GM19438 (cell line): ENCODE results near the gene KDM6A.
"Not testable (repeated sequence)": the region's sequence is repeated elsewhere in the genome, so short reads cannot be mapped to it uniquely, and the experiment has no call there.

Experiments used
- ATAC-seq: cut with Tn5 transposase; IDR thresholded peaks from one replicate; pipeline ENCODE4 v1.9.1; 2021; ENCODE audit warnings: low read depth; ENCODE audit not compliant: unreplicated experiment

The KDM6A gene

DNA sequence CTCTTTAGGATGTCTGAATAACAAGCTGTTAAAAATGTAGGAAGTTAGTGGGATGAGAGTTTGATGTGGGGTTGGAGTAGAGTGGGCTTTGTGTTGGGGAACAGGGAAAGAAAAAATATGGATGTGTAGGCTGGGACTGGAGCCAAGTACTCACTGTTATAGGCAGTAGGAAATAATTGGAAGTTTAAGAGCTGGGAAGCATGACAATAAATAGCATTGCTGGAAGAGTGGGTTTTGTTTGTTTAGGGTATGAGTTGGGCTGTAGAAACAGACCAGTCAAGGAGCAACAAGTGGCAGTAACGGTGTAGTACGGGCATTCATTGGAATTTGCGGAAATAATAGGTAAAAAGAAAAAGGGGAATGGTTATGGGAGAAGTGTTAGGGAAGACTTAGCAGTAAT lies 81.6 kb downstream of the KDM6A start:
- no peak for ATAC-seq

DNA sequence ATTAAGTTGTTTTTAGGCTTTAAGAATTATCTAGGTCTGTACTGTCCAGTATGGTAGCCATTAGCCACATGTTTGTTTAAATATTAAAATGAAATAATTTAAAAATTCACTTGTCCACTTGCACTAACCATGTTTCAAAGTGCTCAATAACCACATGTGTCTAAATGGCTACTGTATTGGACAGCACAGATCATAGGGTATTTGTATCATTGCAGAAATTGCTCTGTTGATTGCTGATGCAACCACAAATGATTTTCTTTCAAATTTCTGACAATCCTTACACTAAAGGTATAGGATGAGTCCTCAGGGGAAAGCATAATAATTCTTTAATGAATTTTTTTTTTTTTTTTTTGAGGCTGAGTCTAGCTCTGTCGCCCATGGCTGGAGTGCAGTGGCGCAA lies 84.9 kb downstream of the KDM6A start:
- ATAC-seq, result no peak

DNA sequence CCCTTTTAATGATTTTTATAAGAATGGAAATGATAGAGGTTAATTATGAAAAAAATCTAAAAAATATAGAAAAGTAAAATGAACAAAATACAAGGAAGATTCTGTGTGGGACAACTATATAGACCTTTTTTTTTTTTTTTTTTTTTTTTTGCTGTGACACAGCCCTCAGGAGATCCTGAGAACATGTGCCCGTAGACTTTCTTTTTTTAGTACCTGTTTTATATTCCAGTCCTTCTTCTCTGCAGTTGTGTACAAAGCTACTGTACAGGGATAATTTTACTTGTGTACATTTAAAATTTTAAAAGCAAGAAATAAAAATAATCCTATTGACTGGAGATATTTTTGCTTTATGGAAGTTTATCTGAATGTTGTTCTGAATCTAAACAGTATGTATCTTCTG lies 85.5 kb downstream of the KDM6A start:
- ATAC-seq, result no peak

DNA sequence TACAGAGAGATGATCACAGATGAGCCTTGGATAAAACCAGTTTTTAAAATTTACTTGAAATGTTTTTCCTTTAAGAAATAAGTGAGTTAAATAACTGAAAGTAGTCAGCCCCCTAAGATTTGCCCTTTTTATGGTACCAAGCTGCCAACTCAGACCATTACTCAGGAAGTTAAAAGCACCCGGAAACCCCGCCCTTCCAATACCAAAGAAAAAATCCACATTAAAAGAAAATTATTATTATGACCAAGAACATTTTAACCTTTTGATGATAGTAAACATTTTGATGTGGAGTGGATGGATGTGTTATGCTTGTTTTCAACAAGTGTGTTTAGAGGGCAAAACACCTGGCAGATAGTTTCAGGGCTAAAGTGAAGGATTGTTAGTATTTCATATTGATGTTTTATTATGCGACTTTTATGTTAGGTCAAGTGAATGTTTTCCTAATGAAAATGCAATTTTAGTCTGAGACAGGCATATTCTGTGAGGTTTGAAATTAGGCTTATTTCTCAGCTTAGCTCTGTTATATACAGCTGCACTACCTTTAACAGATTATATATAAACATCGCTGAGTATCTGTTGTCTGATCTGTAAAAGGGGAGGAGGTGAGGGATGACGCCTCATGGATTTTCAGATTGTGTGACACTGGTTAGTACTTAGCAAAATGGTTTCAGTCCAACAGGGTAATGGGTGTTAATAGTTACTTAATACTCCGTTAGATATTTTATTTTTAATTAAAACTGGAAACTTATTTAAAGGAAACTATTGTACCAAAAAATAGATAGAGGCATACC lies 89.0 kb downstream of the KDM6A start:
- no peak for ATAC-seq

DNA sequence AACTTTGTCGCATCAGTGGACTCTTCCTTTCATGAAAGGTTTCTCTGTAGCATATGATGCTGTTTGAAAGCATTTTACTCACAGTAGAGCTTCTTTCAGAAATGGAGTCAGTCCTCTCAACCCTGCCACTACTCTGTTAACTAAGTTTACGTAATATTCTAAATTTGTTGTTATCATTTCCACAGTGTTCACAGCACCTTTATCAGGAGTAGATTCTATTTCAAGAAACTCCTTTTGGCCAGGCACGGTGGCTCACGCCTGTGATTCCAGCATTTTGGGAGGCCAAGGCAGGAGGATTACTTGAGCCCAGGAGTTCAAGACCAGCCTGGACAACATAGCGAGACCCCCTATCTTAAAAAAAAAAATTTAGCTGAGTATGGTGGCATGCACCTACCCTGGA lies 90.0 kb downstream of the KDM6A start:
- no peak for ATAC-seq

DNA sequence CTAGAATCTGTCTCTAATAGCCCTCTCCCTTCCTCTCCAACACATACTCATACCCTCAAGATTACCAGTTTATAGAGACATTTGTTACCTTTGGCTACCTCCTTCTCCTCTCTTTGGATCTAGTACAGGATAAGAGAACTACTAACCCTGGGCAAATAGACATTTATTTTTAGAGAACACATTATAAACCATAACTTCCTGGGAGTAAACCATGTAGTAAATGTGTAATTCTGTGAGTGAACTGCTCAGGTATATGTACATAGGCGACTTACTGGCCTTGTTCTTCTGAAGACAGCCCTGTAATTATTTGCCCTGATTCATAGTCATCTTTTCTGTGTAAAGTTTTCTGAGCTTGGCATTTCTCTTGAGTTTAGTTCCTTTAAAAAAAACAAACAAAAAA lies 94.2 kb downstream of the KDM6A start:
- ATAC-seq, result no peak

DNA sequence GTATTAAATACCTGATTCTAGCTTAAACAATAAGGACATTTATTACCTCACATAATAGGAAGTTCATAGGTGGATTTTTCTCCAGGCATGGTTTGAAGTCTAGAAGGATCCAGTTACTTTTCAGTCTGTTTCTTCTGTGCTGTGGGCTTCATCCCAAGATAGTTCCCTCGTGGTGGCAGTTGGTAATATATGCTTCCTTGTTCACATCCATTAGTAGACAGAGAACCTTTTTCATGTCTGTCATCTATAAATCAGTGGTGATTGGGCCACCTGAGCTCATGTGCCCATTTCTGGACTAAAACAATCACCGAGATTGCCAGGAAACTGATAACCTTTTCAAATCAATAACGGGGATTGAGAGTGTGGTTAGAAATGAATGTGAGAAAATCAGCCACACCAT lies 97.7 kb downstream of the KDM6A start:
- ATAC-seq, result no peak

DNA sequence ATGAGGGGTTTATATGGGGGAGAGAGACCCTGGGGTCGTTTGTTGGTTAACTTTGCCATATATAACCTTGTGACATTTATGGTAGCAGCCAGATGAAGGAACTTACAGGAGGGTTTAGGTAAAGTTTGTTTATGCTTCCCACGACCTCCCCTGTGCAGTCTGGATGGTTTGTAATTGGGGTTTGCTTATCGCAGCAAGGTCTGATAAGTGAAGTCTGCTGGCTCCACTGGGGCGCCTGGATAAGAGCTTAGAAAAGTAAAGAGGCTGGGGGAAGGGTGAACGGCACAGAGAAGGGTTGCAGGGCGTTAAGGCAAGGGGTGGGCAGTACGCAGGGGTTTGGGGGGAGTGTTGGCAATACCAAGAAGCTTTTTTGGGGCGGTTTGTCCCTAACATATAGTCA lies 98.7 kb downstream of the KDM6A start:
- no peak for ATAC-seq

DNA sequence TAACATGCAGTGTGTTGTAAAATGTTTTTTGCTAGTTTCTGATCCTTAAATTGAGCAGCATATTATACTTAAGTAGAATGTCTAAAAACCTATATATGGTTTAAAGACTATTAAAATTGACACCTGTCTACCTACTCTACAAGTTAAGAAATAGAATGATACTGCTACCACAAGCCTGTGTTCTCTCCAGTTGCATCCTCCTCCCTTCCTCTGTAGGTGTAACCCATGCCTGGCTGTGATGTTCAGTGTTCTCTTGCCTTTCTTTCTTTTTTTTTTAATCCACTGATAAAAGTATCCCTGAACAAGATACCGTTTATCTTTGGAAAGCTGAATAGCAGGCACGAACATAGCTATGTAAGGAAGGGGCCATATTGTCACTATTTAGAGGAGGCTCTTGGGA lies 99.1 kb downstream of the KDM6A start:
- ATAC-seq, result no peak

DNA sequence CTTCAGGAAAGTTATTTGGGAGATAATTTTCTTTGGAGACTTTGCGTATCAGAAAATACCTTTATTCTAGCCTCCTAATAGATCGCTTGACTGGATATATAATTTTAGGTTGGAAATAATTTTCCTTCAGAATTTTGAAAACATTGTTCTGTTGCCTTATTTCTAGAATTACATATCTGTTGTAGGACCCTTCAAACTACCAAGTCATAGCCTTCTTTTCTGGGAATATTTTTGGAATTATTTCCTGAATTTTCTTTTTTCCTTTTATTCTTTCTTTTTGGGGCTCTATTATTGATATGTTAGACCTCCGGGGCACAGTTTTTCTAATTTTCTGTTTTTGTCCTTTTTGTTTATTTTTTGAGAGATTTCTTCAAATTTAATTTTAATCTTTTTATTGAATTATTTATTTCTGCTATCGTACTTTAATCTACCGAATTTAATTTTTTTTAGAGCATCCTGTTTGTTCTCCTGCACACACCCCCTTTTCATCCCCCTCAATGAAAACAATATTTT lies 100.5 kb downstream of the KDM6A start:
- no peak for ATAC-seq

DNA sequence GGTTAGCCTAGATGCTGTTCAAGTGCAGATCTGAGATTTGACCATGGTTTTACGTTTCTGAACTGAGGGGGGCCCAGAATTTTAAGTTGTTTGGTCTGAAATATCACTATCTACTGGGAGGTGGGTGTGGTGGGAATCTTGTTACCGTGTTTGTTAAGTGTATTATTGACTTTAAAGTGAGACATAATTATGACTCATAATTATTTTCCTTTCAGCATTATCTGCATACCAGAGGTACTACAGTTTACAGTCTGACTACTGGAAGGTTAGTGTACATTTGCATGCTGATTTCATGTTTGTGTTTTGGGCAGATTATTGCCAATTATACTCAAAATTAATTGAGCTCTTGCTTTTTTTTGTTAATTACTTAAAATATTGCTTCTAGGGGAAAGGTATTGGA lies 101.5 kb downstream of the KDM6A start:
- ATAC-seq, result no peak

DNA sequence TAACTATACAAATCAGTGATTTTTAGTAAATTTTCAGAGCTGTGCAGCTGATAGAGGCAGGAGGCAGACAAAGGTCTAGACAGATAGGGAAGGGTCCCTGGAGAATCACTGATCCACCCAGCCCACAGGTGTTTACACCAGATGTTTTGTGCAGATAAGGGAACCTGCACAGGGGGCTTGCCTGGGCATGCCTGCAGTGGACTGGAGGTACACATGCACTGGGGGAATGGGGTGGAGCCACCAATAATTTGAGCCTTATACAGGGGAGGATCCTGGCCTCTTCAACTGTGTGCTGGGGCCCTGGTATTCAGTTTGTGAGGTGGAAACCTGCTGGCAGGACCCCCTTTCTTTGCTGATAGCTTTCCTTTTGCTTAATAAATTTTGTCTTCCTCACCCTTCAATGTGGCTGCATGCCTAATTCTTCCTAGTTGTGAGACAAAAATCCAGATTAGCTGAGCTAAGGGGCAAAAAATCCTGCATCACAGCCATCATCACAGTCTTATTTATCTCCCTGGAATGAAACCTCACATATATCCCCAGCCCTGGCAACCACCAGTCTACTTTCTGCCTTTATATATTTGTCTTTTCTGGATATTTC lies 102.8 kb downstream of the KDM6A start:
- ATAC-seq, result no peak

DNA sequence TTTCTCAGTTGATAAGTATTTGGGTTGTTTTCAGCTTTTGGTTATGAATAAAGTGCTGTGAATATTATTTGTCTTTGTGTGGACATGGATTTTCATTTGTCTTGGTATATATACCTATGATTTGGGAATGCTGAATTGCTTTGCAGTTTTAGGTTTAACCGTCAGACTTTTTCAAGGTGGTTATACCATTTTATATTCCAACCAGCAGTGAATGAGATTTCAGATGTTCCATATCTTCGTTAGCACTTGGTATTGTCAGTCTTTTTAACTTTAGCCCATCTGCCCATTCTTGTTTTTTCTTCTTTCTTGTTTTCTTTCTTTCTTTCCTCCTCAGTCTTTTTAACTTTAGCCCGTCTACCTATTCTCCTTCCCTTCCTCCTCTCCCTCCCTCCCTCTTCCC lies 106.0 kb downstream of the KDM6A start:
- no peak for ATAC-seq

DNA sequence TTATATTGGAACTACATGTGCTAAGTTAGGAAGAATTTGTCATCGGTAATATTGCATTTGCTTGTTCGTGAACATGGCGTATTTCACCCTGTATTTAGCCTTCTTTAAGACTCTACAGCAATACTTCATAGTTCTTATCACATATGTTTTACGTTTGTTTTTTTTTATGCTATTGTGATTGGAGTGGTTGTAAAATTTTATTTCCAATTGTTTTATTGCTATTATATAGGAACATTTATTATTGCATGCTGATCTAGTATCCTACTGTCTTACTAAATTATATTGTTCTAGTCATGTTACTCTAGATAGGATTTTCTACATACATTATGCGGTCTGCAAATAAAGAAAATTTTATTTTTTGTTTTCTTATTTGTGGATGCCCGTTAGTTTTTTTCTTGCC lies 107.4 kb downstream of the KDM6A start:
- no peak for ATAC-seq

DNA sequence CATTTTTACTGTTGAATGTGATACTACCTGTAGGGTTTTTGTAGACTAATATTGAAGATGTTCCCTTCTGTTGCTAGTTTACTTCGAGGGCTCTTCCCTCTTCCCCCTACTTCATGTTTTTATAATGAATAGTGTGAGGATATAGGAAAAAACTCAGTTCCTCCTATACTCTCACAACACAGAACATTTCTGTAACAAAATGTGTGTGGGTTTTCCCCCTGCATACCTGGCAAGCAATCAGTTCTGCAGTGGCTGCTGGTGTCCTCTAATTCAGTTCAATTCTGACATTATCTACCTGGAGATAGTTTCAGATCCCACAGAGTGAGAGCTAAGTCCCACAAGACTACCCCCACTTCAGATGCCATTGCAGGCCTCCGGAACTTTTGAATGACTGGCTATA lies 107.9 kb downstream of the KDM6A start:
- no peak for ATAC-seq

DNA sequence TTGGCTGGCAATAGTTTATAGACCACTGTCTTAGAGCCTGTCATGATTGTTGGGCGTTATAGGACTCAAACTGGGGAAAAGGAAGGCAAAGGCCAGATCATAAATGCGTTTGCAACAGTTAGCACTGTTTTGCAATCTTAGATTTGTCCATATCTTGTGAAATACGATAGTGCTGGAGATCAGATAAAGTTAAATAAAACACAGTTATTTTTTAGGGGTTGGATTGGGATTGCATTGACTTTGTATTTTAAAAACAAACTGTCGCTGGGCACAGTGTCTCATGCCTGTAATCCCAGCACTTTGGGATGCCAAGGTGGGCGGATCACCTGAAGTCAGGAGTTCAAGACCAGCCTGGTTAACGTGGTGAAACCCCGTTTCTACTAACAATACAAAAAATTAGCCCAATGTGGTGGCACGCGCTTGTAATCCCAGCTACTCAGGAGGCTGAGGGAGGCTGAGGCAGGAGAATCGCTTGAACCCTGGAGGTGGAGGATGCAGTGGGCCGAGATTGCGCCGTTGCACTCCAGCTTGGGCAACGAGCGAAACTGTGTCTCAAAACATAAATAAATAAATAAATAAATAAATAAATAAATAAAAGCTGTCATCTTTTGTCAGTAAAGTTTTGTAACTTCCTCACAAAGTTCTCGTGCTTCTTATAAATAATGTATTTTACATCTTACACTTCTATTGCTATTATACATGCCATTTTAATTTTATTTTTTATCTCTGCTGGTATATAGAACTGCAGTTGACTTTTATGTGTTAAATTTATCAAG lies 117.2 kb downstream of the KDM6A start:
- no peak for ATAC-seq

DNA sequence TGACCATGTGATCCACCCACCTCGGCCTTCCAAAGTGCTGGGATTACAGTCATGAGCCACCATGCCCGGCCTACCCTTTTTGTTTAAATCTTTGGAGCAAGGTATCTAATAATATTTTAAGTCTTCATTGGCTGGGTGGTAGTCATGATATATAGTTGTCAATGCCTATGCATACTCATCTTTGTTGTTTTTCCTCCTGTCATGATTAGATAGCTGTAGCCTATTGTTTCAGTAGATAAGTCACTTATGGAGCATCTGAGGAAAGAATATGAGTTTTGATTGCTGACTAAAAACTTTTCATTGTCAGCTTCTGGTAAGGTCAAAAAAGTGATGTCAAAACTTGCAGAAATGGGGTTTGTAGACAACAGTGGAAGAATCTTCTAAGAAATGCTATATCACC lies 119.8 kb downstream of the KDM6A start:
- no peak for ATAC-seq

DNA sequence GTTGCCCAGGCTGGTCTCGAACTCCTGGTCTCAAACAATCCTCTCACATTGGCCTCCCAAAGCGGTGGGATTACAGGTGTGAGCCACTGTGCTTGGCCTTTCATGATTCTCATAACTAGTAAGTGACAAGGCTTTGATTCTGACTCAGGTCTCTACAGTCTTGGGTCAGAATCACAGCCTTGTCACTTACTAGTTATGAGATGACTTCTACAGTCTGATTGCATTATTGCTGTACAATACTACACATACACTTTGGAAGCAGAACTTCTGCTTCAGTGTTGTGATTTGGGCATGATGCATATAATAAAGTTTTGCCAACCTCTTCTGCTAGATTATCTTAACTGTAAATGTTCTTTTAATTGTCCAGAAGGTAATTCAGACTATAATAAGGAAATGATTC lies 123.3 kb downstream of the KDM6A start:
- ATAC-seq, result no peak

DNA sequence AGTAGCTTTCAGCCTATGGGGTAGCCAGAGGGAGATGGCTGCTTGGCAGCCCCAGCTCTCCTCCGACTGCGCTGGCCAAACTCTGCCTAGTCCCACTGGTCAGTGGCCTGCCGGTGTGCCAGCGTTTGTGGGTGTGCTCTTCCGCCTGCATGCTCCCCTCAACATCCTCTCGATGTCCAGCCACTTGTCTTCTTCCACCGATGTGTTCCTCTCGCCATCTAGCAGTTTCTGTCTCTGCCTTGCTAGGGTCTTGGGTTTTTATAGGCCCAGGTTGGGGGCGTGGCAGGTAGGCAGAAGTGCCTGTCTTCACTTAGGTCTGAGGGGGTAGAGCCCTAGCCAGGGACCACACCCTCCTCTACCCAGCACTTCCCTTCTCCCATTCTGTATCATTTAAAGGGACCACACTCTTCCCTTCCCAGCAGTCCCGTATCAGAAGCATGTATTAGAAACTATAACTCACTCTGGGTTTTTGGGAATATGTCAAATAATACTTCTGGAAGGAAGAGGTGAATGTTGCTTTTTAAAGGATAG lies 124.4 kb downstream of the KDM6A start:
- peak; percentile 14 for ATAC-seq

DNA sequence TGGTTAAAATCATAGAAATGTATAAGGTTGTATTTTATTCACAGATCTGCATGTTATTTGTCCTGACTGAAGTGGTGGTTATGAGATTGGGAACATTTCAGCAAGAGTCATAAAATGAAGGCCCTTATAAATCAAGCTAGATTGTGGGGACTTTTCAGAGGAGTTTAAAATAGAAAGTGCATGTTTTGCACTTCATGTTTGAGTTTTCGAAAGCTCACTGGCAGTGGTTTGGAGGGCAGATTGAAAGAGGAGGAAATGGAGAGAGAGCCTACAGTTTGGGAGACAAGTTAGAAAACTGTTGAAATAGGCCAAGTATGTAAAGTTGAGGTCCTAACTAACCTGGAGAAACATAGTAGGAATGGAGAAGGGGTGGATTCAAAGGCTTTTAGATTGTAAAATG lies 124.9 kb downstream of the KDM6A start:
- ATAC-seq, result peak; percentile 67

DNA sequence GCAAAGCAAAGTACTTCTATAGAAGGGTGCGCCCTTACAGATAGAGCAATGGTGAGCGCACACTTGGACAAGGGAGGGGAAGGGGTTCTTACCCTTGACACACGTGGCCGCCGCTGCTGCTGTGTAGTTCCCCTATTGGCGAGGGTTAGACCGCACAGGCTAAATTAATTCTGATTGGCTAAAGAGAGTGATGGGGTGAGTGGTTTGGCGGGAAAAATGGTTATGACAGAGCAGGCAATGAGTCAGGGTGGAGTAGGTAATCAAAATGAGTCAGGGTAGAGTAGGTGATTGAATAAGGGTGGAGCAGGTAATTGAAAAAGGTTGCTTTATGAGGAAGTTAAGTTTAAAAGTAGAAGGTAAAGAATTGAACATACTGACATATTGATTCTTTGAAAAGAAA lies 126.2 kb downstream of the KDM6A start:
- ATAC-seq, result not testable (repeated sequence)
